Thymus (tissue), 11 donors: ENCODE data around the gene PCDHA5. TPM values are rescaled to one million over a fixed set of nuclear protein-coding genes. Genes with fewer than 3 reads are reported as not detected.

ENCODE experiments used
- DNase-seq, 9 donors: peaks; one replicate each; pipeline ENCODE4 v3.0.0-alpha.2; 2013; ENCODE audit warnings: low spot score in 9 of 9, low read depth in 6 of 9, missing footprints in 1 of 9
- H3K27ac ChIP-seq, 2 donors: one replicate each; pipeline ENCODE4 v1.5.1; 2013; ENCODE audit warnings: control low read depth in 1 of 2, low read depth in 1 of 2, low read length in 1 of 2, mild to moderate bottlenecking in 1 of 2, moderate library complexity in 1 of 2
- H3K27me3 ChIP-seq, 2 donors: one replicate each; pipeline ENCODE4 v1.5.1; 2013; ENCODE audit warnings: low read length in 1 of 2; ENCODE audit not compliant: control insufficient read depth in 2 of 2, insufficient read depth in 1 of 2
- H3K36me3 ChIP-seq, 2 donors: one replicate each; pipeline ENCODE4 v1.5.1; 2013; ENCODE audit warnings: low read length in 1 of 2, mild to moderate bottlenecking in 1 of 2, moderate library complexity in 1 of 2; ENCODE audit not compliant: control insufficient read depth in 2 of 2, insufficient read depth in 2 of 2
- H3K4me1 ChIP-seq, 2 donors: one replicate each; pipeline ENCODE4 v1.5.1; 2013; ENCODE audit warnings: low read length in 2 of 2; ENCODE audit not compliant: control insufficient read depth in 2 of 2, insufficient read depth in 2 of 2
- H3K4me3 ChIP-seq, 2 donors: one replicate each; pipeline ENCODE4 v1.5.1; 2013; ENCODE audit warnings: low read length in 2 of 2, control low read depth in 1 of 2, mild to moderate bottlenecking in 1 of 2
- H3K9me3 ChIP-seq, 2 donors: one replicate each; pipeline ENCODE4 v1.5.1; 2013; ENCODE audit warnings: low read length in 1 of 2, mild to moderate bottlenecking in 1 of 2; ENCODE audit not compliant: control insufficient read depth in 2 of 2, insufficient read depth in 1 of 2
- WGBS: extraction: QIAGEN DNeasy Blood & Tissue Kit; methylation state at CpG from one replicate; pipeline ENCODE4 v1.1.7; 2013; 5-methylcytosine and 5-hydroxymethylcytosine counted together
- polyA plus RNA-seq: library from polyadenylated mRNA; stranded (reverse); fragments of 200-250 nt; gene quantifications from one replicate; pipeline ENCODE4 v1.2.3, GENCODE V29; 2013
- total RNA-seq: library from RNA; stranded (reverse); fragments of 120-200 nt; gene quantifications from one replicate; pipeline ENCODE4 v1.2.4, GENCODE V29; 2013
- donor health status: healthy.

PCDHA5 gene
- total and polyA plus RNA-seq, 2 donors = 0.02 TPM; not detected in 1

- 36% methylated on average over 44 of the region's 44 CpGs for WGBS
- Histone ChIP-seq H3K4me1 (no peaks in the 10 kb centered on the region), H3K27me3 (peaks cover 0 to 2% of the 10 kb centered on the region in 2 donors), H3K9me3 (peaks cover 0 to 17% of the 10 kb centered on the region in 2 donors), H3K27ac (no peak within 1 kb of the TSS), H3K36me3 (no peaks in the 10 kb centered on the region), H3K4me3 (no peak within 1 kb of the TSS)
- no peak for DNase-seq
These were observed 34.6 kb downstream of the PCDHA5 start, which contains the start of gene PCDHA10 for GRCh38 chr5:140855772-140856674. TSS of gene PCDHA10 (plus strand) at chr5:140855897. CDS start at chr5:140856049, 152 bp downstream.

DNA sequence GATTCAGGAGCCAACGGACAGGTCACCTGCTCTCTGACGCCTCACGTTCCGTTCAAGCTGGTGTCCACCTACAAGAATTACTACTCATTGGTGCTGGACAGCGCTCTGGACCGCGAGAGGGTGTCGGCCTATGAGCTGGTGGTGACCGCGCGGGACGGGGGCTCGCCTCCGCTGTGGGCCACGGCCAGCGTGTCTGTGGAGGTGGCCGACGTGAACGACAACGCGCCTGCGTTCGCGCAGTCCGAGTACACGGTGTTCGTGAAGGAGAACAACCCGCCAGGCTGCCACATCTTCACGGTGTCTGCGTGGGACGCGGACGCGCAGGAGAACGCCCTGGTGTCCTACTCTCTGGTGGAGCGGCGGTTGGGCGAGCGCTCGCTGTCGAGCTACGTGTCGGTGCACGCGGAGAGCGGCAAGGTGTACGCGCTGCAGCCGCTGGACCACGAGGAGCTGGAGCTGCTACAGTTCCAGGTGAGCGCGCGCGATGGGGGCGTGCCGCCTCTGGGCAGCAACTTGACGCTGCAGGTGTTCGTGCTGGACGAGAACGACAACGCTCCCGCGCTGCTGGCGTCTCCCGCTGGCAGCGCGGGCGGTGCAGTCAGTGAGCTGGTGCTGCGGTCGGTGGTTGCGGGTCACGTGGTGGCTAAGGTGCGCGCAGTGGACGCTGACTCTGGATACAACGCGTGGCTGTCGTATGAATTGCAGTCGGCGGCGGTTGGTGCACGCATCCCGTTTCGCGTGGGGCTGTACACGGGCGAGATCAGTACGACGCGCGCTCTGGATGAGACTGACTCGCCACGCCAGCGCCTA, 36.0 kb downstream of the PCDHA5 start:
- Histone ChIP-seq H3K9me3 (peaks cover under 1 to 25% of the 10 kb centered on the region in 2 donors), H3K27ac (no peak overlapping the region), H3K27me3 (peaks cover 0 to 2% of the 10 kb centered on the region in 2 donors), H3K4me1 (no peaks in the 10 kb centered on the region), H3K36me3 (no peaks in the 10 kb centered on the region), H3K4me3 (no peak overlapping the region)
- 68% methylated on average over 94 of the region's 94 CpGs for WGBS
- no peak for DNase-seq

GRCh38 chr5:140857987-140858240, 36.5 kb downstream of the PCDHA5 start:
- Histone ChIP-seq H3K36me3 (no peaks in the 10 kb centered on the region), H3K27me3 (peaks cover 0 to 4% of the 10 kb centered on the region in 2 donors), H3K27ac (no peak overlapping the region), H3K4me1 (no peaks in the 10 kb centered on the region), H3K9me3 (peaks cover 3 to 30% of the 10 kb centered on the region in 2 donors), H3K4me3 (no peak overlapping the region)
- 63% methylated on average over 22 of the region's 22 CpGs for WGBS
- no peak for DNase-seq

DNA sequence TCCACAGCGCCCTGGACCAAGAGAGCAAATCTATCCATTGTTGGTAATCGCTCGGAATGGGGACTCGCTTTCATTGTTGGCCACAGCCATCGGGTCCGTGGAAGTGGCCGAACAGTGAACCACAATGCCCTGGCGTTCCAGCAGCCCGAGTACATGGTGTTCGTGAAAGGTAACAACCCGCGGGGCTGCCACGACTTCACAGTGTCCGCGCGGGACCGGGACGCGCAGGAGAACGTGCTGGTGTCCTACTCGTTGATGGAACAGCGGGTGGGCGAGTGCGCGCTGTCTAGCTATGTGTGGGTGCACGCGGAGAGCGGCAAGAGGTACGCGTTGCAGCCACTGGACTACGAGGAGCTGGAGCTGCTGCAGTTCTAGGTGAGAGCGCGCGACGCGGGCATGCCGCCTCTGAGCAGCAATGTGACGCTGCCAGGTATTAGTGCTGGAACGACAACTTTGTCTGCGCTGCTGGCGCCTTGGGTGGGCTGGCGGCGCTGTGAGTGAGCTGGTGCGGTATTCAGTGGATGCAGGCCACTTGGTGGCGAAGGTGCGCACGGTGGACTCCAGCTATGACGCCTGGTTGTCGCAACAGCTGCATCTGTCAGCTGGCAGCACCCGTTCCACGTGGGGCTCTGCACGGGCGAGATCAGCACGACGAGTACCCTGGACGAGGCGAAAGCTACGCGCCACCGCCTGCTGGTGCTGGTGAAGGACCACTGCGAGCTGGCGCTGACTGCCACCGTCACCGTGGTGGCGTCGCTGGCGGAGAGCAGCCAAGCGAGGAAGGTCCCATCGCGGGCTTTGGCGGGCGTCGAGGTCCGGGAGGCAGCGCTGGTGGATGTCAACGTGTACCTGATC, 41.3 kb downstream of the PCDHA5 start:
- no peak for DNase-seq
- WGBS = 59% methylated on average over 76 of the region's 76 CpGs
- no peaks in the 10 kb centered on the region for H3K36me3 ChIP-seq
- H3K4me1 ChIP-seq = no peaks in the 10 kb centered on the region
- no peak overlapping the region for H3K4me3 ChIP-seq
- peaks cover 0 to 2% of the 10 kb centered on the region in 2 donors for H3K27me3 ChIP-seq
- no peak overlapping the region for H3K27ac ChIP-seq
- H3K9me3 ChIP-seq = peaks cover 4 to 27% of the 10 kb centered on the region in 2 donors

DNA sequence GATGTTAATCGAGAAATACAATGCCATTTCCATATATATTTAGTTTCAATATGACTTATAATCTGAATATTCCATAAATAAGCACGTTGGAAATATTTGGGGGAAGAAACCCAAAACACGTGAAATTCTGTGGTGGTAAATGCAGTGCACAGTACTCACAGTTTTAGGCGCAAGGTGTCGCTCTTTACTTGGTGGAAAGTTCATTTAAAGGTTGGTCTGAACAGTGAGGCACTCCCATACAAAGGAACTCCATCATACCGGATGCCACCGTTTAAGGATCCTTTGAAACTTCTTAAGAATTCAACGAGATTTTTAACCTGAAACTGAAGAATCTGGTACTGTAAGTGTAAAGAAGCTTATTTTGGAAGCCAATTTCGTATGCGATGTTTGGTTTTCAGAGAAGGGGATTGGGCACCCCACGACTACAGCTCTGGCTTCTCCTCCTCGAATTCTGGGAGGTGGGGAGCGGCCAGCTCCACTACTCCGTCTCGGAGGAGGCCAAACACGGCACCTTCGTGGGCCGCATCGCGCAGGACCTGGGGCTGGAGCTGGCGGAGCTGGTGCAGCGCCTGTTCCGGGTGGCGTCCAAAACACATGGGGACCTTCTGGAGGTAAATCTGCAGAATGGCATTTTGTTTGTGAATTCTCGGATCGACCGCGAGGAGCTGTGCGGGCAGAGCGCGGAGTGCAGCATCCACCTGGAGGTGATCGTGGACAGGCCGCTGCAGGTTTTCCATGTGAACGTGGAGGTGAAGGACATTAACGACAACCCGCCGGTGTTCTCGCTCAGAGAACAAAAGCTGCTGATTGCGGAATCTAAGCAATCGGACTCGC, 47.5 kb downstream of the PCDHA5 start, which contains the start of gene PCDHA11:
TSS of gene PCDHA11 (plus strand) at position 237 of the 834 bp plus-strand sequence. CDS start at position 384, 147 bp downstream.
- Histone ChIP-seq H3K4me3 (no peak within 1 kb of the TSS), H3K27ac (no peak within 1 kb of the TSS), H3K9me3 (peaks cover 7 to 23% of the 10 kb centered on the region in 2 donors), H3K4me1 (no peaks in the 10 kb centered on the region), H3K27me3 (peaks cover 0 to 7% of the 10 kb centered on the region in 2 donors), H3K36me3 (no peaks in the 10 kb centered on the region)
- WGBS = 21% methylated on average over 41 of the region's 41 CpGs
- no peak for DNase-seq

- Histone ChIP-seq H3K4me3 (no peak overlapping the region), H3K9me3 (peaks cover 7 to 23% of the 10 kb centered on the region in 2 donors), H3K27me3 (peaks cover 0 to 7% of the 10 kb centered on the region in 2 donors), H3K27ac (no peak overlapping the region), H3K36me3 (no peaks in the 10 kb centered on the region), H3K4me1 (no peaks in the 10 kb centered on the region)
- no peak for DNase-seq
- WGBS = 54% methylated on average over 5 of the region's 5 CpGs
These were observed 48.1 kb downstream of the PCDHA5 start for GRCh38 chr5:140869555-140869886.

GRCh38 chr5:140870221-140871201, 49.1 kb downstream of the PCDHA5 start:
- Histone ChIP-seq H3K27me3 (peaks cover 0 to 11% of the 10 kb centered on the region in 2 donors), H3K4me1 (no peaks in the 10 kb centered on the region), H3K27ac (no peak overlapping the region), H3K36me3 (no peaks in the 10 kb centered on the region), H3K9me3 (peaks cover 7 to 27% of the 10 kb centered on the region in 2 donors), H3K4me3 (no peak overlapping the region)
- WGBS = 60% methylated on average over 114 of the region's 114 CpGs
- DNase-seq = no peak
